Measurements from ENCODE around the gene PSORS1C1. TPM values are rescaled to one million over a fixed set of nuclear protein-coding genes. Genes with fewer than 3 reads are reported as not detected.

Gene PSORS1C1
- total RNA-seq, 1 donor from 2014 or later: 0.93 TPM

DNA sequence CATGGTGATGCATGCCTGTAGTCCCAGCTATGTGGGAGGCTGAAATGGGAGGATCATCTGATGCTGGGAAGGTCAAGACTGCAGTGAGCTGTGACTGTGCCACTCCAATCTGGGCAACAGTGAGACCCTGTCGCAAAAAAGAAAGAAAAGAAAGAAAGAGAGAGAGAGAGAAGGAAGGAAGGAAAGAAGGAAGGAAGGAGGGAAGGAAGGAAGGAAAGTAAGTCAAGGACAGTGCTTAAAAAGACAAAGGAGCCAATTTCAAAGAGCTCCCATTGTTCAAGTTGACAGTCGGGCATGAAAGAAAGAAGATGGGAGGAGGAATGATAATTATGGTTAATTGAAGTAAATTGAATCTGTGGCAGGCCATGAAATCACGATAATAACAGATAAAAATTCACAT lies 18.4 kb upstream of the PSORS1C1 start:
- no peak overlapping the region for H3K27ac Mint-ChIP-seq
- ChIA-PET POLR2A (no interaction called here), CTCF (interaction anchor here (1.2 kb wide), 1 partner anchor 9 kb away, joined by 3 read pairs; no protein-coding TSS in a partner anchor)
- ATAC-seq (ENCODE audit: low read depth) (no peak), DNase-seq (no peak)
- no peaks in the 10 kb centered on the region for H3K27me3 Mint-ChIP-seq
- no peaks in the 10 kb centered on the region for H3K9me3 Mint-ChIP-seq
- TF ChIP-seq, protein P1, sequence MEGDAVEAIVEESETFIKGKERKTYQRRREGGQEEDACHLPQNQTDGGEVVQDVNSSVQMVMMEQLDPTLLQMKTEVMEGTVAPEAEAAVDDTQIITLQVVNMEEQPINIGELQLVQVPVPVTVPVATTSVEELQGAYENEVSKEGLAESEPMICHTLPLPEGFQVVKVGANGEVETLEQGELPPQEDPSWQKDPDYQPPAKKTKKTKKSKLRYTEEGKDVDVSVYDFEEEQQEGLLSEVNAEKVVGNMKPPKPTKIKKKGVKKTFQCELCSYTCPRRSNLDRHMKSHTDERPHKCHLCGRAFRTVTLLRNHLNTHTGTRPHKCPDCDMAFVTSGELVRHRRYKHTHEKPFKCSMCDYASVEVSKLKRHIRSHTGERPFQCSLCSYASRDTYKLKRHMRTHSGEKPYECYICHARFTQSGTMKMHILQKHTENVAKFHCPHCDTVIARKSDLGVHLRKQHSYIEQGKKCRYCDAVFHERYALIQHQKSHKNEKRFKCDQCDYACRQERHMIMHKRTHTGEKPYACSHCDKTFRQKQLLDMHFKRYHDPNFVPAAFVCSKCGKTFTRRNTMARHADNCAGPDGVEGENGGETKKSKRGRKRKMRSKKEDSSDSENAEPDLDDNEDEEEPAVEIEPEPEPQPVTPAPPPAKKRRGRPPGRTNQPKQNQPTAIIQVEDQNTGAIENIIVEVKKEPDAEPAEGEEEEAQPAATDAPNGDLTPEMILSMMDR (IDR thresholded peaks at IDR 0.05): no peak
- peaks cover 17% of the 10 kb centered on the region for H3K4me1 Mint-ChIP-seq
- no peaks in the 10 kb centered on the region for H3K36me3 Mint-ChIP-seq (ENCODE audit: low read depth)
- H3K4me3 Mint-ChIP-seq: no peak overlapping the region
- intact Hi-C loops (cut with micrococcal nuclease): no loop called here

DNA sequence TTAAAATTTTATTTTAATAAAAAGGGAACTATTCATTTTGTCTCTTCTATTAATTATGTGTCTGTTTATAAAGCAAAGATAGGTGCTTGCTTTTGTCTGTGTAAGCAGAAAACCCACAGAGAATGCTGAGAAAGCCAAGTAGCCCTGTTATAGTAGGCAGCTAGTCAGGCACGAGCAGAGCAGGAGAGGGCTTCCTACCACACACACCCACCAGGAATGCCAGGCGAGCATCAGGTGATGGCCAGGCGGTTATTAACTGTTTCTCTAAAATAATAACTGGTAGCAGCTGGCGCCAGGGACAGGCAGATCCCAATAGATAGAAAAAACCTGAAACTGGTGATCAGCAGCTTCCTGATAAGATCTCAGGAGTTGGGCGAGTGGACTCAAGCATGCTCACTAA lies 17.9 kb upstream of the PSORS1C1 start:
- no peaks in the 10 kb centered on the region for H3K27me3 Mint-ChIP-seq
- intact Hi-C loops (cut with micrococcal nuclease): no loop called here
- ATAC-seq (ENCODE audit: low read depth) (no peak), DNase-seq (no peak)
- POLR2A ChIA-PET: no interaction called here
- no peaks in the 10 kb centered on the region for H3K36me3 Mint-ChIP-seq (ENCODE audit: low read depth)
- TF ChIP-seq, protein P1 (IDR thresholded peaks at IDR 0.05): no peak
- CTCF ChIA-PET: interaction anchor here (1.2 kb wide), 1 partner anchor 9 kb away, joined by 3 read pairs; no protein-coding TSS in a partner anchor
- no peak overlapping the region for H3K27ac Mint-ChIP-seq
- H3K9me3 Mint-ChIP-seq: no peaks in the 10 kb centered on the region
- peaks cover 17% of the 10 kb centered on the region for H3K4me1 Mint-ChIP-seq
- H3K4me3 Mint-ChIP-seq: no peak overlapping the region

DNA sequence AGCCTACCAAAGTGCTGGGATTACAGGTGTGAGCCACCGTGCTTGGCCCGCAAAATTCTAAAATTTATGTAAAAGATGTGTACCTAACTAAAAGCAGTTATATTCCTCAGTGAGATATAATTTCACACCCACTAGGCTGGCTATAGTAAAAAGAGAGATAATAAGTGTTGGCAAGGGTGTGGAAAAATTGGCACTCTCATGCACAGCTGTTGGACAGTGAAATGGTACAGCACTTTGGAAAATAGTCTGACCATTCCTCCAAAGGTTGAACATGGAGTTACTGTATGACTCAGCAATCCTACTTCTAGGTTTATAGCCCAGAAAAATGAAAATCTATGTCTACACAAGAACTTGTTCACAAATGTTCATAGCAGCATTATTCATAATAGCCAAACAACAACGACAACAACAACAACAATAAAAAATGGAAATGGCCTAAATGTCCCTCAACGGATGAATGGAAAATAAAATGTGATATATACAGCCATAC lies 16.1 kb upstream of the PSORS1C1 start:
- H3K4me1 Mint-ChIP-seq: peaks cover 17% of the 10 kb centered on the region

DNA sequence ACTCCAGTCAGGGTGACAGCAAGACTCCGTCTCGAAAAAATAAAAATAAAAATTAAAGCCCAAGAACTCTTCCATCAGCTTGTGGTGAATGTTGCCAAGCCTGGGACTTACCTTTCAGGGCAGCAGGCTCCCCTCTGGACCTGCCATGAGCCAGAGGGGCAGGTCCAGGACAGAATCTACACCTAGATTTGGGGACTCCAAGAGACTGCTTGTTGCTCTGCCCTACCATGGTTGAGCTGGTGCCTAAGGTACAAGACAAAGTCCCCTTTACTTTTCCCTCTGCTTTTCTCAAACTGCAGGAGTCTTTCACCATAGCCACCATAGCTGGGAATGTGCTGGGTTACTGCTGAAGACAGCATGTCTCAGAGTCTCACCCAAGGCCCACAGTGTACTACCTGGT lies 11.5 kb upstream of the PSORS1C1 start:
- TF ChIP-seq, protein P1 (IDR thresholded peaks at IDR 0.05): no peak
- intact Hi-C loops (cut with micrococcal nuclease): no loop called here
- Mint-ChIP-seq H3K4me3 (no peak overlapping the region), H3K36me3 (ENCODE audit: low read depth) (no peaks in the 10 kb centered on the region), H3K27me3 (peaks cover 3% of the 10 kb centered on the region), H3K4me1 (no peaks in the 10 kb centered on the region), H3K27ac (no peak overlapping the region), H3K9me3 (no peaks in the 10 kb centered on the region)
- ChIA-PET CTCF (interaction anchor here (1.3 to 1.4 kb wide), 2 partner anchors 16 to 263 kb away, joined by 3 to 9 read pairs; no protein-coding TSS in a partner anchor), POLR2A (no interaction called here)
- DNase-seq (no peak), ATAC-seq (ENCODE audit: low read depth) (no peak)

More for the DNA sequence above, 16.1 kb upstream of the PSORS1C1 start:
- Mint-ChIP-seq H3K9me3 (no peaks in the 10 kb centered on the region), H3K27me3 (peaks cover 3% of the 10 kb centered on the region), H3K27ac (no peak overlapping the region), H3K4me3 (no peak overlapping the region), H3K36me3 (ENCODE audit: low read depth) (no peaks in the 10 kb centered on the region)
- DNase-seq (no peak), ATAC-seq (ENCODE audit: low read depth) (no peak)
- intact Hi-C loops (cut with micrococcal nuclease): no loop called here
- POLR2A ChIA-PET: no interaction called here
- CTCF ChIA-PET: no interaction called here
- TF ChIP-seq, protein P1 (IDR thresholded peaks at IDR 0.05): no peak

DNA sequence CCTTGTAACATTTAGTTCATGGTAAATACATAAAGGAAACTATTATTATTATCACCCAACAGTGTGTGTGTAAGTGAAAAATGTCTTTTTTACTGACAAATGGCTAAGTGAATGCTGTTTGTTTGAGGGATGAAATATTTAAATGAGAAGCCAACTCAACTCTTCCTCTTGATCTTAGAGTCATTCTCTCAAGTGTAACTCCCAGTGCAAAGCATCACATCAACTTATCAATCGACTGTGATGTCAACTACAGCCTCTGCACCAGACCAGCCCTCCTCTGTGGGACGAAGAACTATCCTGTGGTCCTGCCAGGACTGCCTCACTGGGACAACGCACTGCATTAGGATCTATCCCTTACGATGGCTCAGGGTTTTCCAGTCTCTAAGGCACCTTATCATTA lies 7.5 kb upstream of the PSORS1C1 start:
- no peak for ATAC-seq (ENCODE audit: low read depth)
- ChIA-PET POLR2A (no interaction called here), CTCF (no interaction called here)
- Mint-ChIP-seq H3K4me3 (no peak overlapping the region), H3K27me3 (peaks cover 27% of the 10 kb centered on the region), H3K36me3 (ENCODE audit: low read depth) (no peaks in the 10 kb centered on the region), H3K9me3 (no peaks in the 10 kb centered on the region), H3K4me1 (no peaks in the 10 kb centered on the region), H3K27ac (no peak overlapping the region)
- no peak for DNase-seq
- TF ChIP-seq, protein P1 (IDR thresholded peaks at IDR 0.05): no peak
- intact Hi-C loops (cut with micrococcal nuclease): no loop called here

Data from activated B cell treated with CpG ODN at 0.5 μM for 24 hours (primary cell).